CD4-positive, alpha-beta T cell treated with Interleukin-17A for 4 hours (primary cell): ENCODE measurements around the gene KIAA0930.

Experiments used
- DNase-seq: peaks from one replicate; pipeline ENCODE4 v3.0.0-alpha.2; 2020; ENCODE audit warnings: mixed read lengths

Gene KIAA0930

DNA sequence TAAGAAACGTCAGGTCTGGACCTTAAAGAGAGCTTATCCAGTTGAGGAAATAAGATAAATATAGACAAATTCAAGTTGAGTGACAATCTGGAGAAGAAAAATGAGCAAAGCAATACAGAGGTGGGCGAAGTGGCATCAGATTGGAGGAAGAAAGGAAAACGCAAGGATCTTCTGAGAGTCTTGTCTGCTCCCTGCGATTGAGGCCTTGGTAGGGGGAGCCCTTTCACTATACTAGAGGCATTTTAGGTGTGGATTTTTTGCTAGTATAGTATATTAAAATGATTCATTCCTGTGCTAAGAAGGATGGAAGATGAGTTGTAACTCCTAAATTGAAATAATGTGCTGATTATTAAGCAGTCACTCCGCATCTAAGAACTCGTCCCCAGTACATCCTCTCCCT, 68.9 kb downstream of the KIAA0930 start:
- DNase-seq, result no peak

DNA sequence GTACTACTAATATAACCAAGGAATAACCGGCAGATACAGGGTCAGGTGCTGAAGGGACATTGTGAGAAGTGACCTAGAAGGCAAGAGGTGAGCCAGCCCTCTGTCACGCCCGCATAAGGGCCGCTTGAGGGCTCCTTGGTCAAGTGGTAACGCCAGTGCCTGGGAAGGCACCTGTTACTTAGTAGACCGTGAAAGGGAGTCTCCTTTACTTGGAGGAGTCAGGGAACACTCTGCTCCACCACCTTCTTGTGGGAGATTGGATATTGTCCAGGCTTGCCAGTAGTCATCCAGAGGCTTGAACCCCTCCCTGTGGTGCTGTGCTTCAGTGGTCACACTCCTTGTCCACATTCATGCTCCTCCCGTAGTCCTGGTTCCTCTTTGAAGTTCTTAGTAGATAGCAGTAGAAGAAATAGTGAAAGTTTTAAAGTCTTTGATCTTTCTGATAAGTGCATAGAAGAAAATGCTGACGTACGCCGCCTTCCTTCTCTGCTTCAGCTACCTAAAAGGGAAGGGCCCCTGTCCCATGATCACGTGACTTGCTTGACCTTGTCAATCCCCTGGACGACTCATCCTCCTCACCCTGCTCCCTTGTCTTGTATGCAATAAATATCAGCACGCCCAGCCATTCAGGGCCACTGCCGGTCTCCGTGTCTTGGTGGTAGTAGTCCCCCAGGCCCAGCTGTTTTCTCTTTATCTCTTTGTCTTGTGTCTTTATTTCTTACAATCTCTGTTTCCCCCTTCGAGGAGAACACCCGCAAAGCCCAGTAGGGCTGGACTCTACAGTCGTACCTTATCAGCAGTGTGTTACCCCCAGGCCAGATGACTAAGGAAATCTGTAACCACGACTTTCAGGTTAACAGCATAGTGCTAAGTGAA, 70.9 kb downstream of the KIAA0930 start:
- DNase-seq, result no peak

DNA sequence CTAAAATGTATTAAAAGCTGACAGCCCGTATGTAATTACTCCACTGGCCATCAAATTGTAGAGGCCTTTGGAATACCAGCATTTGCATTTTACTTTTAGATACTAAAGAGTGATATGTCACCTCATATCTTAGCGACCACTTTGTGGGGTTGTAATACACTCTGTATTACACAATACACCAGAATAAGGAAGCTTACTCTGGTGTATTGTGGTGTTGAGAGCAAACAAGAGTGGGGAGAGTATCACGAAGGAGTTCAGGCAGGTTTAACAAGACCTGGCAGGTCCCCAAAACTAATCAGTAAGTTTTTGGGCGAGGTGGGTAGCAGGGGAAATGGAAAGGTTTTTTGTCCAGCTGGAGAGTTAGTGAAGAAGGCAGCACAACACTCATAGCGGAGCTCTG, 73.8 kb downstream of the KIAA0930 start:
- DNase-seq, result no peak

DNA sequence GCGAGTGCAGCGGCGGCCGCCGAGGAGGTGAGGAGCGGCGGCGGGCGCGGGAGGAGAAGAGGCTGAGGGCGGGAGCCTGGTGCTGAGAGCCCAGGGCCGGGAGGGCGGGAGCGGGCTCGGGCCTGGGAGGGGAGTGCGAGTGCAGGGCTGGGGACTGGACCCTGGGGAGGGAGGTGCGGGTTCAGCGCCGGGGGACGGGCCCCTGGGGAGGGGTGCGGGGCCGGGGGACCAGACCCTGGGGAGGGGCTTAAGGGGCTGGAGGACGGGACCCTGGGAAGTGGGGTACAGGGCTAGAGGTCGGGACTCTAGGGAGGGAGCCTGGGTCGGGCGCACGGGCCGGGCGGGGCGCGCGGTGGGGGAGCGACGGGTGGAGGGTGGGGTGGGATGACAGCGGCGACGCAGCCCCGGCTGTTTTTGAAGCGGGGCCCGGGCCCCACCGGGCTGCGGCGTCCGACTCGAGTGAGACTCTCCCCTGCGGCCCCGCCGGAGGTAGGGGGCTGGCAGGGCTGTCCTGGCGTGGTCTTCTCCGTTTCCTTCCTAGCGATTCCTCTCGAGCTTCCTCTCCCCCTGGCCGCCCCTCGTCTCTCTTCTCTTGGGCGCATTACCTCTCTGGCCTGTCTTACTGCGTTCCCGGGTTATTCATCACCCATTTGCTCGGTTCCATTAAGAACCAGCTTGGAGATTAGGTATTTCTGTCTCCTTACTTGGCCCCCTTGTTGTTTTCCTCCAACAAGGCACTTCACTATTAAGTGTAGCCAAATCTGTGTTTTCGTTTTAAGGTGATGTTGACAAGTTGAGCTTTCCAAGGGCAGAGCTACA, 76.2 kb downstream of the KIAA0930 start:
- peak; percentile 43 for DNase-seq

DNA sequence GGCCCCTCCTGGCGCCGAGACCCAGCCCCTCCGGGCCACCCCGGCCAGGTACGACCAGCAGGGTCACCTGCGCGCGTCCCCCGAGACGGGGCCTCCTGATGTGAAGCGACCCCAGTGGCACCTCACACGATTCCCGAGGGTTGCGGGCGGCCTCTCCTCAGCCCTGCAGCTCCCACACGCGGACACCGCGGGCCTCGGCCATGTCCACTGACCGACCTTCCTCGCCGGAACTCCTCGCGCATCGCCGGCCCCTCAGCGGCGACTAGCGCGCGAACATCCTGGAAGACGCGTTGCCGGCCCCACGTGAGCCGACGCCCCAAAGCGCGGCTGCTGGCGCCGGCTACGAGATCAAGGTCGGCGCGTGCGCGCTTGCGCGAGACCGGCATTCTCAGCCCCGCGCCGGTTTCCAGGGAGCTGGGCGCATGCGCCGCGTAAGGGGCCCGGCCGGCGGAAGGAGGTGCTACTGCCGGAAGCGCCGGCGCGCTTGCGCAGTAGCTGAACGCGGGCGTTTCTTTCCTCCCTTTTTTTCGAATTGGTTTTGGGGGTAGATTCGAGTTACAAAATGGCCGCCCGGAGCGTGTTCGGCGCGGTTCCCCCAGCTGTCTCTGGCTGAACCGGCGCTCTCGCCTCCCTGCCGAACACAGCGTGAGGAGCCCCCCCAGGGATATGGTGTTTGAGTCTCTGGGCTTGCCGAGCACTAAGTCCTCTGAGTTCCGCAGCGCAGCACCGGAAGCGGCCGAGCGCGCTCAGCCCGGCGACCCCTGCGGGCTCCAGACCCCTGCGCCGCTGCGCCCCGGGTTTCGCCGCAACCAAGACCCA, 77.0 kb downstream of the KIAA0930 start, which contains the start of gene NUP50:
Gene NUP50 (plus strand): TSS at position 475 of the 819 bp plus-strand sequence. CDS start 4,253 bp downstream, outside the sequence.
- DNase-seq, result peak; percentile 97

DNA sequence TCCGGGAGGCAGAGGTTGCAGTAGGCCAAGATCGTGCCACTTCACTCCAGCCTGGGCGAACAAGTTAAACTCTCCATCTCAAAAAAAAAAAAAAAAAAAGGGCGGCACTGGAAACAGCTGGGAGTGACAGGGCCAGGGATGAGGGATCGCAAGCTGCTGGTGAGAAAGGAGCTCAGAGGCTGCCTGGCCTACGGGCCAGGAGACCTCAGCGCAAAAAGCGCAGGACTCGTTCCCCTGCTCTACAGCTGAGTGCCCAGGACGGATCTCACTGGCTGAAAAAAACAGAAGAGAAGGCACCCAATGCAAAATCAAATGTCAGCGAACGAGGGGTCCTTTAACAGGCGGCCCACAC, 77.6 kb downstream of the KIAA0930 start:
- no peak for DNase-seq

DNA sequence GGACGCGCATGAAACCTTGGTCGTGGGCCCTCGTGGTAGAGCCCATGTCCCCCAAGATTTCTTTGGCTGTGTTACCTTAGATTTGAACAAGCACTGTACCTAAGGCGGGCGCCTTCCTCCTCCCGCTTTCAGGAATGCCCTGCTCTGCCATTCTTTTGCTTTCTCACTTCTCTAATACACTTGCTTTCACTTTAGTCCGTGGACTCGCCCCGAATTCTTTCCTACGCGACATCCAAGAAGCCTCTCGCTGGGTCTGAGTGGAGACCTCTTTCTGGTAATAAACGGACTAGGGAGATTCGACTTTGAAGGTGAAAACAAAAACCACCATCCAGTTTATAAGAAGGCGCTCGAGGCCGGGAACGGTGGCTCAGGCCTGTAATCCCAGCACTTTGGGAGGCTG, 78.2 kb downstream of the KIAA0930 start:
- no peak for DNase-seq

DNA sequence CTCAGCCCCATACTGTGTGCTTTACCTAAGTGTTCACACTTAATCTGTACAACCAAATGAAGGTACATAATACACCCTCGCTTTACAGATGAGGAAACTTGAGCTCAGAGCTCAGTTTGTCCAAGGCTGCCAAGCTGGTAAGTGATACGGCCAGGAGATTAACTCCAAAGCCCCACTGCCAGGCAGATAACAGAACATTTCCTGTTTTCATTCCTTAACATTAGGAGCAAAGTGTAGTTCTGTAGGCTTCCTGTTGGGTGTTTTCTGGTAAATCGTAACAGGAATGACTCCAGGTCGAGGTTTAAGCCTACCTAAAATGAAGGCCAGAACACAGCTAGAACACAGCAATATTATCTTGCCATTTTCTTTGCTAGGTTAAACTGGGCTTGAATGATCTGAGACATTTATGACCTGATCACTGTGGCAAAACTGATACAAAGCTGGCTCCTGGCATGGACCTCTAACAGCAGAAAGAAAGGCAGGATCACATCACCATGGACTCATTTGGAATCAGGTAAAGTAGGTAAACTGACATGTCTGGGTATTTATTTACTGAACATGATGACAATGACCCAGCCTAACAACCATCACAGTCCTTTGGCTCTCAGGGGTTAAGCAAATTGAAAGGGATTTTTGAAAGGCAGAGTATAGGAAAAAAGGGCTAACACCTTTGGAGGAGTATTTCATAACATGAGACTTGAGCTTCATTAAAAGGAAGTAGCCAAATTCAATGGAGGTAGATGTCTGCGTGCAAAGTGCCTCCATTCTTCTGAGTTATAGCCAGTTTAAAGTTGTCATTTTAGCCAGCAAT, 80.8 kb downstream of the KIAA0930 start:
- DNase-seq, result no peak

DNA sequence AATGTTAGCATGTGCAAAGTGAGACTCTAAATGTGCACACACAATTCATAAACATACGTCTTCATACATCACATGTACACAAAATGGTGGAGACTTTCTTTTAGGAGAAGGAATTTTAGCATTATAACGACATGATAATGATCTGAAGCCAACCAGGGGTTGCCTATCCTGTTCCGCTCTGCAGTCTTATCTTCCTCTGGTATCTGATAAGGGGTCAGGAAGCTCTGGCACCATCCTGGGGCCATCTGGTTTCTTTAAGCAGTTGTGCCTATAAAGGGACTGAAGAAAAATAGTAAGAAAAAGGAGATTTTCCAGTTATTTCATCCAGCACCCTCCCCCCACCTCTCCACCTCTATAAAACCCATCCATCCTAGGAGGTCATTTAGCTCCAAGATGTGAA, 82.8 kb downstream of the KIAA0930 start:
- DNase-seq, result no peak

DNA sequence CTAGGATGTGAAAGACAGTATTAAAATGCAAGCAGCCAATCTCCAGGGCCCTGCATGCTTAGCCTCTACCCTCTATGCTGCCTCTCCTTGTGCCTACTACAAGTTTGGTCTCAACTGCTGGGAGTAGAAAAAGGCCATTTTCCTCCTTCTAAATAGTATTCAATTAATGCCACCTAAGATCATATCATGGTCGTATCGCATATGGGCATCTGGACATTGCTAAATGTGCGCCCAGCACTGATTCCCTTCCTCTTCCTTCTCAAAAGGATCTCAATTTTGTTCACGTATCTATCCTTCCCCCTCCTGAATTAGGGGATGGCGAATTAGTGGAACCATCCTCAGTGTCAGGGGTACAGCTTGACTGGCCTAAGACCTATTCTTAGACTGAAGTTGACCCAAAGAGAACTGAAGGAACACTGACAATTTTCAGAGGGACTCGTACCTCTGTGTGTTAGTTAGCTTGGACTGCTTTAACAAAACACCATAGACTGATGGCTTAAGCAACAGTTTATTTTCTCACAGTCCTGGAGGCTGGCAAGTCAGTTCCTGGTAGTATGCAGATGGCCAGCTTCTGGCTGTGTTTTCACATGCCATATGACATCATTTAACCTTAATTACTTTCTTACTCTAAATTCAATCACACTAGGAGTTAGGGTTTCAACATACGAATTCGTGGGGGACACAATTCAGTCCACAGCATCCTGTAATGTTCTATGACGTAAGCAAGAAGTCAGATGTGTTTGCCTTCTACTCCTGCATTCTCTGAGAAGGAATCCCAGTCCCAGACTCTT, 85.4 kb downstream of the KIAA0930 start:
- no peak for DNase-seq

DNA sequence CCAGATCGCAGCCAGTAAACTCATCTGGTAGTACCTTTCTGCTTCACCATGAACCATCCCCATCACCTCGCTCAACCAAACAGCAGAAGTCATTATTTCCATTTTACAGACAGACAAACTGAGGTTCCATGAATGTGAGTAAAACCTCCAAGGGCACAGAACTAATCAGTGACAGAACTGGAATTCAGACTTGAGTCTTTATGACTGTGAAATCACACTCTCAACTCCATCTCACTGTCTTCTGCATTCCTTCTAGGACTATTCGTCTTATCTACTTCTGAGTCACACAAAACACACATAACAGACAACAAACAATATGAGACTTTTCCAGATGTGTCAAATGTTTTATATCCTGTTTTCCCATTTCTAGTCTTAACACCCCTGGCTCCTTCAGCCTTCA, 86.3 kb downstream of the KIAA0930 start:
- DNase-seq, result no peak

DNA sequence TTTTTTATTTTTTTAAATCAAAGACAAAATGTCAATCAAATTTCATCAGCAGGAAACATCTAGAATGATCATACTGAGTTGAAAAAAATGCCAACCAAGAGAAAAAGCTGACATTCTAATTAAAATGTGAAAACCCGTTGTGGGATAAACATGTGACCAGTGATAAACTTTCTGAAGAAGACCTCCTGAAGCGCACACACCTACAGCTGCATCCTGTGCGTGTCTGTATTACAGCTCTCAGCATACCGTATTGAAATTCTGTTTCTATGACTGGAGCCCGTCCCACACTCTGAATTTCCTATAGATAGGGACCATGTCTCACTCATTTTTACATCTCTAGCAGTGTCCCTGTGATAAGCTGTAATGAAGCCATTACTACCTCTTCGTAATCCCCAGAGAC, 89.2 kb downstream of the KIAA0930 start:
- no peak for DNase-seq

DNA sequence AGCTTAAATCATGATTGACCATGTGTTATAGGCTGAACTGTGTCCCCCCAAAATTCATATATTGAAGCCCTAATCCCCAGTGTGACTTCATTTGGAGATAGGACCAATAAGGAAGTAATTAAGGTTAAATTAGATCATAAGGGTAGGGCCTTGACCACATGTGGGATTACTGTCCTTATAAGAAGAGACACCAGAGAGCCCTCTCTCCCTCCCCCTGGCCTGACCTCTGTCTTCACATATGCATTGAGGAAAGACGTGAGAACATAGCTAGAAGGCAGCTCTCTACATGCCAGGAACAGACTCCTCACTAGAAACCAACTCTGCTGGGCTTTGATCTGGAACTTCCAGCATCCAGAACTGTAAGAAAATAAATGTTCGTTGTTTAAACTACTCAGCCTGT, 90.6 kb downstream of the KIAA0930 start:
- DNase-seq, result no peak

DNA sequence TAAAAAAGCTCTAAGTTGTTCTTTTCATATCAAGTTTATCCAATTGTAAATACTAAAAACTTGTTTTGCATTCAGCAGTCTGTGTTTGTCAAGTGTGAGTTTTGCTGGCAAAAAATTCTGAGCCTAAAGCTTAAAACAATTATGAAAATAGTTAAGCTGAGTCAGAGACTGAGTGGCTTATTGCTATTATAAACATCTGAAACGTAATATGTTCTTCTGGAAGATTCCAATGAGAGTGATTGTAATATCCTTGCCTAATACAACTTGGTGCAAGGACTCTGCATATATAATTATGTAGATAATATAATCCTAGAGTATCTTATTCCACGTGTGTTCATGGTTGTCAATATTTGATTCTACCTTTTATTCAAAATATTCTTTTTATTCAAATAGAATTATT, 91.0 kb downstream of the KIAA0930 start:
- no peak for DNase-seq

DNA sequence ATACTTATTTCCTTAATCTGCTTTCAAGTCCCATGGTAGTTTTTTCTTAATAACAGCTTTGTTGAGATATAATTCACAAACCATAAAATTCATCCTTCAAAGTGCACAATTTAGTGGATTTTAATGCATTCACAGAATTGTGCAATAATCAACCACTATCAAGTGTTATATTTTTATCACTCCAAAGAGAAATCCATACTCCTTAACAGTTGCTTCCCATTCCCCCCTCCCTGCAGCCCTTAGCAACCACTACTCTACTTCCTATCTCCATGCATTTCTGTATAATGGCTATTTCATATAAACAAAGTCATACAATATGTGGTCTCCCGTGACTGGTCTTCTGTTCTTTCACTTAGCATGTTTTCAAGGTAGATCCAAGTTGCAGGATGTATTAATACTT, 95.8 kb downstream of the KIAA0930 start:
- no peak for DNase-seq

DNA sequence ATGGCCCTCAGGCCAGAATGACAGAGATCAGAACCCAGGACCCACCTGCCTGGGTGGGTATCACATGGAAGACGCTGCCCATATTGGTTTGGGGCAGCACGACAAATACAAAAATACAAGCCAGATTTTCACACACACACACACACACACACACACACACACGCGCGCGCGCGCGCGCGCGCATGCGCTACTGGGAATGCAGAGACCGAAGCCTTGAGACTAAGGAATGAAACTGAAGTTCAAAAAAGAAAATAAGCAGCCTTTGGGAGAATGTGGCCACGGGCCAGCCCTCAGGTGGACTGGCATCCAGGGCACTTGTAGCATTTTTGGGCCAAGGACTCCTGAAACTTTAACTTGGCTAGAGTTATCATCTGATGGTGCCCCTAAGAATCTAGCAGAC, 98.3 kb downstream of the KIAA0930 start:
- DNase-seq, result no peak
